GM19043 (cell line): ENCODE measurements around the gene LPP.

ENCODE experiments used
- ATAC-seq: cut with Tn5 transposase; IDR thresholded peaks from one replicate; pipeline ENCODE4 v1.9.1; 2021; ENCODE audit warnings: low read depth; ENCODE audit not compliant: unreplicated experiment

Gene LPP

DNA sequence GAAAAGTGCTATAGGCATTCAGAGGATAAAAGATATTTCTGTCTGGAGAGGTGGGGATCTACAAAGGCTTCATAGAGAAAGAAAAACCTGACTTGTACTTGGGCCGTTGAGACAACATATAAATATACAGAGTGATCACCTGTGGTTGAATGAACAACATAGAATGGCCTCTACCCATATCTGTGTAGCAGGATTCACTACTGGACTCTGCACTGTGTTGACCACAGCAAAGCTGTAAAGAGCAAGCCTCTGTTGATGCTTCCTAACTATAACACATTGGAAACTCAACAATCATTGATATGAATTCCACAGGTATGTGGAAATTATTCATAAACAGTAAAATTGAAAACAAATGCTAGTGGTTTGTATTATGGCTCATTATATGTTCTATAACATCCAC, 19.1 kb upstream of the LPP start:
- ATAC-seq = no peak

DNA sequence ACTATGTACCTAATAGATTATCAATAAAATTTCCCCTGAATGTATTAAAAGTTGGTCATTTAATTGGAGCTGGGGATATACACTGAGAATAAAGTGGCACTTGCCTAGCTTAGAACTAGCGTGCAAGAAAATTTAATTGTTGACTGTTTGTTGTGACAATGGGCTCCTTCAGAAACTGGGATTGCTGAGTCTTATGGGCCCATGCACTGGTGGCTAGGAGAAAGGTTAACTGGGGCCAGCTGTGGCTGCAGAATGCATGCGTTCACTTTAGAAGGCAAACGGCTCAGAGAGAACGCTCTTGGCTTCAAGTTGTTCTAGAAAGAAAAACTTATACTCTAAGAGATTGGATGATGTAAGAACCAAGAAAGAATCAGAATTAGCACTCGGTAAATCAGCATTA, 18.7 kb upstream of the LPP start:
- no peak for ATAC-seq

DNA sequence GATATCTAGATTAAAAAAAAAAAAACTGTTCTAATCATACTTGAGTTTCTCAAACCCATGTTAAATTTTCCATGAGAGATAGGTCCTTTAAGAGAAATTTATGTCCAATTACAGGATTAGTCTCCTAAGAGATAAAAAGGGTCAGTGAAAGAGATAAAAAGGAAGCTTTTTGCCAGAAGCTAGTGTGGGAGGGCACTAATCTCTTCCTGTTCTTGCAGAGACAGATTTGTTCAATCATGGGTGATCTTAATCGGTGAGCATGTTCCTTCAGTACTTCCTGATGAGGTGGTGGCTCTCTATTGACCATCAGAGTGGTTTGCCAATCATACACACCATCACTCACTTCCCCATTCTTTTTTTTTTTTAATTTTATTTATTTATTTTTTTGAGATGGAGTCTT, 16.9 kb upstream of the LPP start:
- no peak for ATAC-seq

DNA sequence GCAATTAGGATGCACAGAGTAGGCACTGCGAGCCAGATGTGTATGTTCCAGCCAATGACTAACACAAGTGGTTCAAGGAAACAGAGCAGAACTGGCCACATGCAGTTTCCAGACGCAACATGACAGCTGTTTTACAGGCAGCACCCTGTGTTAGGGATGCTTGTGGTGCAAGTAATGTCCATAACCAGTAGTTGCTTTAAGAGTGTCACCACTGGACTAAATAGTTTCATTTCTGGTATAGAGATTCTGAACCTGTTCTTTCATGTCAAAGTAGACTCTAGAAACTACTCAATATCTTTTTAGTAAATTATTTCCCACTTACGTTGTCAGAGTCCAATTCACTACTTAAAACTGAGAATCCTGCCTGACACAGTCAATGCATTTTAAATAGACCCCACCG, 14.5 kb upstream of the LPP start:
- no peak for ATAC-seq

DNA sequence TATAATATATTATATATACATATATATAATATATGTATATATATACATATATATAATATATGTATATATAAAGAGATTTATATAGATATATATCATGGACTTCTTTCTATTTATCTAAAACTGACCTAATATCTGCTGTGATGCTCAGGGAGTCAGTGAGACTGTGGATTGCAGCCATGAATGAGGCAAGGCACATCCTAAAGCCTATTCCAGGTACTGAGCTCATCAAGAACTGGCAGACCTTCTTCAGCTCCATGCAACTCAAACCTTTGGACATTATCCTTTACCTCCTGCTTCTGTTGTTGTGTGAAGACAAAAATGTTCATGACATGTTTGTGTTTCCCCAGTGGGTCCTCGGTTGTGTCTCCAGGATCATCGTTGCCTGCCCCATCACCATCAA, 7.7 kb upstream of the LPP start:
- no peak for ATAC-seq

DNA sequence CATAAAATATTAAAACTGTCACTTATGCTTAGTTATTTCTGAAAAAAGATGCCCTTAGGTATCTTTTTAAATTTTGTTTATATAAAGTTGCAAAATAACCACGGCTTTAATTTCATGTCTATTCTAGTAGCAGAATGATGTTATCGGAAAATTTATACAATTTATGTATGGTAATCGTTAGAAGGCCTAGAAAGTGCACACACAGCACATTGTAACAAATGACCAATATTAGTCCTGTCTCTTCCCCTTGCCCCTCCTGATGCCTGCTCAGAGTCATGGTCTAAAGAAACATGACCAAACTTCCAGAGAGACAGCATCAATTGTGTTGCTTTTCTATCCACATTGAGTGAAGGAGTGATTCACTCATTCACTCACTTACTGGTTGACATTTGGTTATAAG, 6.2 kb upstream of the LPP start:
- ATAC-seq = no peak

DNA sequence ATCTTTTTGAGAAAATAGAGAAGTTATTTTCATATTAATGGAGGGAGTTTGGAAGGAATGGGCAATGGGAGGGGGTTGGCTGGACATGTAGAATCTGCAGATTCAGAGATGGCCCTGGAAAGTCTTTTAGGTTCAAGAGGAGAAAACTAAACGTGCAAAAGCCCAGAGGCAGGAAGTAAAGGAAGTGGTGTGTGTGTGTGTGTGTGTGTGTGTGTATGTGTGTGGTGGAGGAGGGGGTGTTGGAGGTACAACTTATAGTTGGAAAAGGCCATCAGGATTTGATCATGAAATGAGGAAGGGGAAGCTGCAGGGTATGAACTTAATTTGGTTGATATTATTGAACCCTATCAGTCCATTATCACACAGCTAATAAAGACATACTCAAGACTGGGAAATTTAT, 5.6 kb upstream of the LPP start:
- ATAC-seq = no peak

DNA sequence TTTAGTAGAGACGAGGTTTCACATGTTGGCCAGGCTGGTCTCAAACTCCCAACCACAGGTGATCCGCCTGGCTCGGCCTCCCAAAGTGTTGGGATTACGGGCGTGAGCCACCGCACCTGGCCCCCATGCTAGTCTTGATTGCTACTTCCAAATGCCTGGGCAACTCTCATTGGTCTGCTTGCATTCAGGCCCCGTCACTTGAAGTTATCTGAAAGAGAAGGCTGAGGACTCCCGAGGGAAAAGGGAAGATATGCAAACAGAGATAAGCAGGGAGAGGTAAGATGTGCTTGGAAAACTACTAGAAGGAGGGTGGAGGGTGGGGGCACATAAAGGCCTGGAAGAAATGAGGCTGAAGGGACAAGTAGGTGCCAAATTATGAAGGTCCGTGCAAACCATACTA, 4.4 kb upstream of the LPP start:
- no peak for ATAC-seq

DNA sequence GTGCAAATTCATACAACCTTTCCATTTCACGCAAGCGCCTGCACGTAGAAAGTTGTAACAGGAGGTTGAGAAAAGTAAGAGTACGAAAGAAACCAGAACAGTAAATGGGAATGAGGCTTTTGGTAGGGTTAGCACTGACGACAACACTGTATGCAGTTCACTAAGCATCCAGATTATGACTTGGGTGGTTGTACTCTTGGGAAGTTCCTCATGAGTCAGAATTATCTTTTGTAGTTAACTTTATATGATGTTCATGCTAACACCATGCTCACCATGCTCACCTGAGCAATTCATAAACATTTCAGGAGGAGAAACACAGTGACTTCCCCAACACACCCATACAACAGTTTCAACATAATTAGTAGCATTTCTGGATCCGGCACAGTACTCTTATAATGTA, 3.0 kb upstream of the LPP start:
- no peak for ATAC-seq

DNA sequence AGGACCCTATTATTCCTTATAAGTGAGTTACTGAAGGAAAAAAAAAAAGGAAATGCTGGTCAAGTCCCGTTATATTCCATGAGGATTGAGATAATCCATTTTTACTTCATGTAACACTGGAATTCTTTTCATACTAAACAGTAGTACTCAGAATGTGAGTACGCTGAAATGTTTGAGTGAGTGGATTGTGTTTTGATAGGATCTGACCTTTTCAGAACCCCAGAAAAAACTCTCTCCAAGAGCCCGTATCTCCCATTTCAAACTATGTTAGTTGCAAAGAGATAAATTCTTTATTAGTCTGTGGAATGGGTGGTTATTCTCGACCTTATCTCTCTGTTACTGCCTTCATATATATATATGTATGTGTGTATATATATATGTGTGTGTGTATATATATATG, 2.5 kb upstream of the LPP start:
- no peak for ATAC-seq

DNA sequence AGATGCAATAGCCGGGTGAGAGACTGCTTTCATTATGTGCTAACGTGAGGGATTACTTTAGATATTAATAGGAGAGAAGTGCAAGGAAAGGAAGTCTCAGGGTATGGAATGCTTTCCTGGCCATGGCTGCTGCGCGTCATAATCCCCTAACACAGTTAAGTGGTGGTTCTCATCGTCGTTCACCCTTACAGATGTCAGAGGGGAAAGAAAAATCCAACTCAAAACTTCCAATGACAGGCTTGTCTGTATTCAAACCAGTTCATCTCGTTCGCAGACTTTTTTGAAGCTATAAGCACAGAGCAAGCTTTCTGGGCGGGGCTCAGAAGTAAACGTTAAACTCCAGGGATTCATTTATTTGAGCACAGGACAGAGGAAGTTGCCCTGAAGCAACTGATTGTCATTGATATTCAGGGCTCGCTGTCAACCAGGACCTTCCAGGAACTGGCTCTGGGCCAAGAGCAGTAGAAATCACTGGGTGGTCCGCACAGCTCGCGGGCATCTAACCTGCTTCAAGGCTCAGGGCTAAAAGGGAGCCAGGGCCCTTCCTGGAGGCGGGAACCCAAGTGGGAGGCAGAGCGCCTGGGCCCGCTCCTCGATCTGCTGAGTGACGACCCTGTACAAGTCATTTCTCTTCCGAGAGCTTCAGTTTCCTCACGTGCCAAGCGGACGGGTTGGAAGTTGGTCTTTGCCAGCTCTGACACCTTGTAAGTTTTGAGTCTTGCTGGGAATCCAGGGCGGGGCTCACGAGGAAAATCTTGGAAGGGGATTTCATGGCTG, 1.1 kb upstream of the LPP start:
- ATAC-seq = no peak

DNA sequence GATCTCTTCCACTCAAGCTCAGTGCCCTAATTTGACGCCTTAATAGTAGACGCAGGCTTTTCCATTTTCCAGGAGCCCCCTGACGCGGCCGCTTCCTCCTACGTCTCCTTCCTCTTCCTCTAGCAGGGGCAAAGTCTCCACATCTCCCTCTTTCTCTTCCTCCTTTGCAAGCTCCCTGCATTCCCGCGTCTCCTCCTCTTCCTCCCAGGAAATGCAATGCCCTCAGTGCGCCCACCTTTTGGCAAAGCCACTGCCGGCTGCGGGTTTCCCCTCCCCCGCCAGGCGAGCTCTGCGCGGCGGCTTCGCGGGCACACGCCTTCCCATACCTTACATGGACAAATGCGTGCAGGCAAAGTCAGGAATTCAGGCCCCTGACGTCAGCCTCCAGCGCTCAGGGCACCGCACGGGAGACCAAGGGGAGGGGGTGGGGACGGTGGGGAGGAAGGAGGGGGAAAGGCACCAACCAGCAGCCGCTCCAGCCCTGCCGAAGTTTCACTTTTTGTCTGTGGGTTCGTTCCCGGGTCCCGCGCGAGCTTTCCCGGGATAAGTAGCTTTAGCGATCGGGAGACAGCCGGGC, 432 bp upstream of the LPP start:
- peak; percentile 16 for ATAC-seq

DNA sequence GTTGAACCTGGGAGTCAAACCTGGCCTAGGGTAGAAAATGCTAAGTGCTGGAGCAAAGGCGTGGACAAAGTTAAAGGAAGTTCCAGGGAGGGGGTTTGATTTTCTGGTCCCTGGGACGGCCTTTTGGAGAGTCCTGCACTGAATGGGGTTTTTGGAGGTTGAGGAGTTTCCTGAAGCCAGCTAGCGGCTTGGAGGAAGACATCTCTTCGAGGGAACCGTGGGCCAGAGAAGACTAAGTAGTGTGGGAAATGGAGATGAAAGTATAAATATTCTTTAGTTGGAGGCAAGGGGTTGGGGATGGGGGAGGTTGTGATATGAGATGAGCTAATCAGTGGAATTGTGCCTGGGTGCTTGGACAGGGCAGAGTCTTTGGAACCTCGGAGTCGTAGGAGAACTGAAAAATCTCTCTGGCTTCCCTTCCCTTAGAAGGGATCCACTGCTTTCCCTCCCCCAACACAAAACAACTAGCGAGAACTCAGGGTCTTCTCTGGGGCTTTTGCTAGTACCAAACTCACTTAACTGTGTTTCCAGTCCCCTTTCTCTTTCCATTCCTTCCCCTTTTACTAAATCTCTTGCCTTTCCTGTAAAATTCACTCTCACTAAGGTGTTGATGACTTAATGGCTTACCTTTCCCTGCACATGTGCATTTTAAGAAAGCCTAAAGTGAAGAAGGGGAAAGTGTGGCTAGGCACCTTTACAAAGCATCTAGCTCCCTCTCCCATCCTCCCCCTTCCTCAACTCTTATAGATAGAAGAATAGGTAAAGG, 1.0 kb downstream of the LPP start:
- ATAC-seq = no peak

DNA sequence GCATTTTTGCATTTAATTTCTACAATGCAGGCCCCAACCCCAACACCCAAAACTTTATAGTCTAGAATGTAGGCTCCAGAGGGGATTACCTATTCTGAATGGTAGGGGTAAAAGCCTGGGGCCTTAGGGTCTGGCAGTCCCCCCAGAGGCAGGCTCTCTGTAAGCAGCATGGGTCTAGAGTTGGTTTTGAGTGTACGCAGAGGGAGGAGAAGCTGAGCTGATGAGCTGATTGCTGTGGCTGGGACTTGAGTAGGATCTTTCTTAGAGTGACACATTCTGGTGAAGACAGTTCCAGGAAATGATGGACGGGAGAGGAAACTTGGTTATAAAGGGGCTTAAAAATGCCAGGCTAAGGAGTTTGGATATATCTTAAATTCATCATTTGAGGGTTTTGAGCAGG, 2.1 kb downstream of the LPP start:
- ATAC-seq = no peak

DNA sequence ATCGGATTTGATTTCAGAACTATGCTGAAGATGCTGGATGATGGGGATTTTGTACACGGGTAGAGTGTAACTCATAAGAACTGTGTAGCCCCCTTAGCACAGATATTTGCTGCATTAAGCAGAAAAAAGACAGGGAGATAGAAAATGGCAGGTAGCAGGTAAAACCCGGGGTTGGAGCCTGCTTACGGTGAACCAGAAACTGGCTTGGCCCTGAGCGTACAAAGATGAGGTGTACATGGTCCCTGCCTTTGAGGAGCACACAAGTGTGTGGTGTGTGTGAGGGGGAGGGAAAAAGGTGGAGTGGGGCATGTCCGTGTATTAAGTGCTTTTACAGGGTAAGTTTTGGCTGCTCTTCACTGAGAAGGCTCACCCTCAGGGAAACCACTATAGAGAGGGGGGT, 3.5 kb downstream of the LPP start:
- ATAC-seq = no peak

DNA sequence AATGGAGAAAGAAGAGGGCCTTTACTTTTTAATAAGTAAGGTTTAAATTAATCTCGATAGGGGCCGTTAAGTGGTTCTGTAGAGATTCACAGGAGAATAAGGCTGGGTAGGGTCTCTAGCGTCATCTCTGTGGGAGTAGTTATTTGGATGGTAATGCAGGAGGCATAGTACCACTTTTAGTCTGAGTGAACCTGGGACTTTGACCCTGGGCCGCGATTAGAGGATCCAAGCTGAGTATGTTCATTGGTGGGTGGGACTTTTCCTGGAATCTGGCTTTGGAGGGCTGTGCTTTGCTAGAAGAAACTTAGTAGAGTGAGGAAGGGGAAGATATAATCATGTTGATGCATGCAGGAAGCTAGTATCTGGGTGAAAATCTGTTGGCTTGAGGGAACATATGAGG, 4.0 kb downstream of the LPP start:
- ATAC-seq = no peak

DNA sequence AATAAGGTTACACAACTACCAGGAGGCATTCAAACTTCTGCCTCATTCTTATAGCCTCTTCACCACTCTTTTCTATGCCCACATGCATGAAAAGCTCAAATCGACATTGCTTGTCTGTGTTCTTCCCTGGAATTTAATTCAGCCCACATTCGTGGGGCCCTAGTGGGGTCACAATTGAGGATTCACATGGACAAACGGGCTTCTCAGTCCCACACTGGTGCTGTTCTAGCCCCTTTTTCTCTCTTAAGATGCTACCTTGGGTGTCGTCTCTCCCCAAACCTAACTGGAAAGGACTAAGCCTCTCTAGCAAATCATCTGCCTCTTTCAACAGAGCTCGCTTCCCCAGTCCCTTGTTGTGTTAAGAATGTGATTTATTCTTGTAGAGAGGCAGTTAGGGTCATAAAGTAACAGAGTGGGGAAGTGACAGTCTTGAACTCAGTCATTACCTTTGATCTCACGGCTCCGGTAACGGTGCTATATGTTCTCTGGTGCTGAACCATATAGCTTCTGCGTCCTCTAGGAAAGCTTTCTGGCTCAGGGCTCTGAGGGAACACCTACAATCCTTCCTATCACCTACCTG, 4.9 kb downstream of the LPP start:
- ATAC-seq = no peak

DNA sequence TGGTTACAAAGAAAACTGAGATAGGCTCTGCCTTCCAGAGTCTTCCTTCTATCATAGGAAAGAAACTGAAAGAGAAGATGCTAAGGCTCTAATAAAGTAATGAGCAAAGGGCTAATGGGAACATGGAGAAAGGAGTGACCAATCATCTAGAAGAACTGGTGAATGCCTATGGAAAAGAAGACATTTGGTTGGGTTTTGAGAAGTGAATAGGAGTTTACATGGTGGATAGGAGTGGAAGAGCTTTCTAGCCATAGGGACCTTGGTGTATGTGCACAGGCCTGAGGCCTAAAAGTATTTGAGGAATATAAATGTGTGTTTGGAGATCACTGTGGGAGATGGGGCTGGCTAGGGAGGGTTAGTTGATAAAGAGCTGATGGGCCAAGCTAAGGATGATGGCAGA, 6.8 kb downstream of the LPP start:
- no peak for ATAC-seq

DNA sequence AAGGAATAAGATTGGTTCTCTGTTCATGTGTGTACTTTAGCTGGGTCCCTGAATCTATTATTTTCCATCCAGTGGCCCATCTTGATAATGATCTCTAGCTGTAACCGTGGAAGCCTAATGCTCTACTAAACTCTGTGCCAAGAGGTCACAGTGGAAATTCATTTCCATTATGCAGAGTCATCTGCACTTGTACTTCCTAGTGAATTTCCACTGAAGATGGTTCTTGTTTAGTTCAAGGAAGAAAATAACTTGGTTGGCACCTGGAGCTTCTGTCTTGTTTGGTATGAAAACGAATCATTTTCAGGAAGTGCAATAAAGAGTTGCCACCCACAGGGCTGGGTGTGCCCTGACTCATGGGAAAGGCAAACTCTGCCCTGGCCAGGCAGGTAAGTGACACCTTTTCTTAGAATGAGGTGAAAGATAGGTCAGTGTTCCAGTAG, 10.3 kb downstream of the LPP start:
- no peak for ATAC-seq

DNA sequence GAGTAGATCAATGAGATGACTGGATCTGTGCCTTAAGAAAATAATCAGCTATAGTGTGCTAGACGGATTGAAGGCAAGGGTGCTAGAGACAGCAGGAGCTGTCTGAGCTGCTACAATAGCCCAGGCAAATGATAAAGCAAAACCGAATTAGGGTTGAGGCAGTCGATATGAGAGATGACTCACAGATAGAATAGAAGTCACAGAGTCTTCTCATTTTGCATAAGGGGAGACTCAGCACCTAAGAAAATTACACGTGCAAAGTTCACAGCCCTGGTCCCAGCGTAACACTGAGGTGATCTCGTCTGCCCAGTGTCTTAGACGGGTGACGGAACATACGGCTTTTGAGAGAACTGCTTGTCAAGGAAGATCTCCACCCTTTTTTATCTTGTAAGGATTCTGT, 11.6 kb downstream of the LPP start:
- ATAC-seq = no peak

DNA sequence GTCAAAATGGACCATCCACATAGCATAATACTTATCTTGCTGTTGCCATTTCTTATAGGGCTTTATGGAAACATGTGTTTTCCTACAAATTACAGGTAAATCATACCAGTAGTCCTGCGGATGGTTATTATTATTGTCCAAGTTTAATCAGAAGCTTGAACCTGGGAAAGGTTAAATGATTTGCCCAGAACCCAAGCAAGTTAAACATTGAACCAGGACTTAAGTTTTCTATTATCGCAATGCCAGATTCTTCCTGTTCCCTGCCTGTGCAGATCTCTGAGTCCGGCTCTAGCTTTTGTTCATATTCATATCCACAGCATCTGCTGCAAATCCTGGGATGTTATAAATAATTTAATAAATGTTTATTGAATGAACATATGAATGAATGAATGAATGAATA, 12.5 kb downstream of the LPP start:
- ATAC-seq = no peak

DNA sequence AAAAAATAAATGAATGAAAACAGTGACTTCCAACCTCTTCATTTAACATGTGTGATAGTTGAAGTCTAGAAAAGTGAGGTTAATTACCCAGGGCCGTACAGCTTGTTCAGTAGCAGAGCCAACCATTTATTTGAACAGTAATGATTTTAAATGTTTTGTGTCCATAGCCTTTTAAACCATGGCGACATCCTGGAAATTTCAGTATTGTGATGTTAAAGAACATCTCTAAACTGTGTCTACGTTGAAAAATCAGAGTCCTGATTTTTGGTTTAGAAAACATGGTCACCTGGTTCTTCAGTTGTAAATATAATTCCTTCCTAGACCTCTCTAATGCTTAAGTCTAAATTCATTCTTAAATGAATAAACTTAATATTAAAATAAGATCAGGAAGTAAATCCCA, 14.2 kb downstream of the LPP start:
- no peak for ATAC-seq
